ENCODE measurements around the gene COL13A1.

Gene COL13A1

GRCh38 chr10:69819716-69820506, 18.2 kb downstream of the COL13A1 start:
- no peak for DNase-seq (ENCODE audit: low spot score)

- no peak for DNase-seq (ENCODE audit: low spot score)
Observed at GRCh38 chr10:69820817-69821216, 19.1 kb downstream of the COL13A1 start.

- DNase-seq (ENCODE audit: low spot score), result no peak
Observed at GRCh38 chr10:69825604-69826003, 23.9 kb downstream of the COL13A1 start.

- DNase-seq (ENCODE audit: low spot score), result no peak
Observed at GRCh38 chr10:69826094-69826493, 24.4 kb downstream of the COL13A1 start.

GRCh38 chr10:69826789-69827554, 25.3 kb downstream of the COL13A1 start:
- DNase-seq (ENCODE audit: low spot score), result no peak

- DNase-seq (ENCODE audit: low spot score), result no peak
Observed at GRCh38 chr10:69828144-69828870, 26.6 kb downstream of the COL13A1 start.

GRCh38 chr10:69829775-69830174, 28.1 kb downstream of the COL13A1 start:
- DNase-seq (ENCODE audit: low spot score), result no peak

- DNase-seq (ENCODE audit: low spot score), result no peak
Observed at GRCh38 chr10:69831231-69831855, 29.6 kb downstream of the COL13A1 start.

- DNase-seq (ENCODE audit: low spot score), result no peak
Observed at GRCh38 chr10:69835233-69835632, 33.5 kb downstream of the COL13A1 start.

- no peak for DNase-seq (ENCODE audit: low spot score)
Observed at GRCh38 chr10:69835875-69836730, 34.4 kb downstream of the COL13A1 start.

GRCh38 chr10:69836731-69837030, 35.0 kb downstream of the COL13A1 start:
- no peak for DNase-seq (ENCODE audit: low spot score)

- DNase-seq (ENCODE audit: low spot score), result no peak
Observed at GRCh38 chr10:69837261-69837660, 35.6 kb downstream of the COL13A1 start.

GRCh38 chr10:69838418-69838817, 36.7 kb downstream of the COL13A1 start:
- DNase-seq (ENCODE audit: low spot score), result no peak

- no peak for DNase-seq (ENCODE audit: low spot score)
Observed at GRCh38 chr10:69838853-69839252, 37.1 kb downstream of the COL13A1 start.

GRCh38 chr10:69839696-69840345, 38.1 kb downstream of the COL13A1 start:
- no peak for DNase-seq (ENCODE audit: low spot score)

GRCh38 chr10:69840773-69841172, 39.1 kb downstream of the COL13A1 start:
- no peak for DNase-seq (ENCODE audit: low spot score)

- no peak for DNase-seq (ENCODE audit: low spot score)
Observed at GRCh38 chr10:69842020-69842419, 40.3 kb downstream of the COL13A1 start.

- no peak for DNase-seq (ENCODE audit: low spot score)
Observed at GRCh38 chr10:69842882-69843281, 41.2 kb downstream of the COL13A1 start.

GRCh38 chr10:69843923-69844322, 42.2 kb downstream of the COL13A1 start:
- DNase-seq (ENCODE audit: low spot score), result no peak

GRCh38 chr10:69844698-69845097, 43.0 kb downstream of the COL13A1 start:
- no peak for DNase-seq (ENCODE audit: low spot score)
